Stimulated activated CD8-positive, alpha-beta memory T cell treated with anti-CD3 and anti-CD28 coated beads, Interleukin-2, amount 100 ng/mL, for 48 hours (primary cell): ENCODE measurements around the gene SP6.

Source experiments
- DNase-seq, 2 donors: peaks; one replicate each; pipeline ENCODE4 v3.0.0-alpha.2; 2020; ENCODE audit warnings: low read depth in 2 of 2

The SP6 gene

DNA sequence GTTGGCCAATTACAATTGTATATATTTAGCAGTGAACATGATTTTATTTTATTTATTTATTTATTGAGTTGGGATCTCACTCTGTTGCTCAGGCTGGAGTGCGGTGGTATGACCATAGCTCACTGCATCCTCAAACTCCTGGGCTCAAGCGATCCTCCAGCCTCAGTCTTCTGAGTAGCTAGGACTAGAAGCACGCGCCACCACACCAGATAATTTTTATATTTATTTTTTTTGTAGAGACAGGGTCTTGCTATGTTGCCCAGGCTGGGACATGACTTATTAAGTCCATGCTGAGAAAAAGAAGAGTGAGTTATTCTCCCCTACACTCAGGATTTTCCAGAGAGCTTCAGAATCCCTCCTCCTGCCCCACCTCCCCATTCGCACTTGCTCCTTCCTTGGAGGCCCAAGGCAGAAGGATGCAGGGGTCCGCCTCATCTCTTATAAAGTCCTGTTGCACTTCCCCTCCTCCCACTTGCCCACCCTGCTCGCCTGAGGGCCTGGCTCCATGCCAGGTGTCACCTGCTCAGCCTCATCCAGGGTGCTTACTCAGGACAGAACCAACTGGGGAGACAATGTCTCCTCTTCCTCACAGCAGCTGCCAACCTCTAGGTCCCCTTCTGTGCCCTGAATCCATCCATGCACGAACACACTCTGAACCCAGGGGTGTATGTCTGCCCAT lies 29.0 kb upstream of the SP6 start:
- DNase-seq, result no peak

- DNase-seq, result no peak
These were observed 28.1 kb upstream of the SP6 start for GRCh38 chr17:47879028-47879585.

- DNase-seq, result no peak
These were observed 27.5 kb upstream of the SP6 start for GRCh38 chr17:47878203-47879027.

- DNase-seq, result no peak
These were observed 26.5 kb upstream of the SP6 start for GRCh38 chr17:47877368-47878034.

DNA sequence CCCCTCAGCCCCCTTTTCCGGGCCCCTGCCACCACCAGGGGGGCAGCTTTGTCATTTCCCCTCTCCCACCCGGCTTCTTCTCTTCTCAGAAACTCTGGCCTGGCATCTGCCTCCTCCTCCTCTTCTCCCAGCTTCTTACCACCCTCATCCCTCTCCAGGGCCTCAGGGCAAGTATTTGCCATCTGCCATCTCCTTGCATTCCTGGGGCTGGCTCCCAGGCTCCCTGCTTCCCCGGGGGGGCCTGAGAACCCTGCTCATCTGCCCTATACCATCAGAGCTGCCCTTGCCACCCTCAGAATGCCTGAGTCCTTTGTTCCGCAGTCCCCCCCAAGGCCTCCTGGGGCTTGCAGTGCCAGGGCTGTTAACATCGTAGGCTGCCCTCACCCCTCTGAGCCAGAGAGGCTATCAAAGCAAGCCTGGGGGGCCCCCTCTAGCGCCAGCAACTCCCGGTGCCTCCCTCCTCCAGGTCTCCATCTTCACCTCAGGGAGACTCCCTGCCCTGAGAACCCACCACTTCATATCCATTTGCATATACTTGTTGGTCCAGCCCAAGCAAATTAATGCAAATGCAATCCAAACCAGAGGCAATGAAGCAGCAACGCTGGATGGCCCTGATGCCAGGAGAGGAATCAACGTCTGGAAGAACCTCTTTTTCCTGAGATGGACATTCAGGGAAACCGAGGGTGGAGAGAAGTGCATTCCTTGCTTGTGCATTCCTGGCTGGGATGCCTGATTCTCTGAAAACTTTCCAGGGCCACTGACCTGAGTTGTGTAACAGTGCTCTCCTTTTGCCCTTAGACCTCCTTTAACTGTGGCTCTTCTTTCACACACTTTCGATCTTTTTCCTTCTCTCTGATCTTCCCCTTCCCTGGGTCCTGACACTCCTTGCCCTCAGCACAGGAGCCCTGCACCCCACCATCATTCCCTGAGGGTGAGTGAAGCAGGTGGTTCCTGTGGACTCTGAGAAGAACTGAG lies 24.3 kb upstream of the SP6 start:
- DNase-seq, result no peak

GRCh38 chr17:47873200-47874090 lies 22.5 kb upstream of the SP6 start:
- no peak for DNase-seq

DNA sequence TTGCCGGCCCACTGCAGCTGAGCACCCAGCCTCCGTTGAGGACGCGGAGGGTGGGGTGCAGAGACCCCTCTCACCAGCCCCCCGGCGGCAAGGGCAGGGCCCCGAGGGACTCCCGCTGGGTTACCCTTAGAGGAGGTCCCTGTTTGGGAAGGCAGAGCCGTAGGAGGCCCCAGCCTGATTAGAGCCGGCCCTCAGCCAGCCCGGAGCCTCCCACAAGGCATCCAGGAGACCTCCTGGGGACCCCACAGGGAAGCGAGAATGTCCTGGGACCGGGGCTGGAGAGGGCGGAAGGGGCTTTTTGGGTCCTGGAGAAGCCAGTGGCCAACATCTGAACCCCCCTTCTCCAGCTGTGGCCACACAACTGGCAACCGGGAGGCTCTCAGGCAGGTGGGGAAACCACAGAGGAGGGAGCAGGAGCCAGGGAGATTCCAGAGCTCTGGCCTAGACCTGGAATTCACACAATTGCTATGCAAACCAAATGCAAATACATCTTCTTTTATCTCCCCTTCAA lies 21.7 kb upstream of the SP6 start:
- no peak for DNase-seq

DNA sequence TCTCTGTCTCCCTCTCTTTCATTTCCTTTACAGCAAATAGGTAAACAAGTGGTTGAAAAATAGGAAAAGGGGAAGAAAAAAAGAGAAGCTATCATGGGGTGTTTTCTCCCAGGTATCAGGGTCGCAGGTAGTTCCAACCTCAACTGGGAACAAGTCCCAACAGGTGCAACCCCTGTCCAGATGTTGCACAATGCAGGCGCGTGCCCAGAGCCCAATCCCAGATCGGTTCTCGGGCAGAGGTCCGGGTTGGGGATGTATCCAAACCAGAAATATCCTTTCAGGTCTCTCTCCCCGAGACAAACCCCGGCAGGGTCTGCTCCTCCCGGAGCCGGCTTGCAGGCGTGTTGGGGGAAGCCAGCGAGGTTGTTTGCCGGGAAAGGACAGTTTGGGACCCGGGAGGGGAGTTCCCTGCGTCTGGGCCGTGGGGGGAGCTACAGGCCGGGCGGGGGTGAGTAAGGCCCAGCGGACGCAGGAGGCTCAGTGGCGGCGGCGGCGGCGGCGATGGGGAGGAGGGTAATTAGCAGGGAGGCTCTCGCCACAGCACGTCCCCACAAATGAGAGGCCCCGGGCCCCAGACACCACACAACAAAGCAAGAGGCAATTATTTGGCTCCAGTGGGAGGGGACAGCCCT lies 21.2 kb upstream of the SP6 start:
- no peak for DNase-seq

- no peak for DNase-seq
These were observed 20.1 kb upstream of the SP6 start for GRCh38 chr17:47871048-47871447.

- DNase-seq, result no peak
These were observed 19.1 kb upstream of the SP6 start for GRCh38 chr17:47870056-47870455.

- DNase-seq, result no peak
These were observed 18.2 kb upstream of the SP6 start for GRCh38 chr17:47869114-47869513.

DNA sequence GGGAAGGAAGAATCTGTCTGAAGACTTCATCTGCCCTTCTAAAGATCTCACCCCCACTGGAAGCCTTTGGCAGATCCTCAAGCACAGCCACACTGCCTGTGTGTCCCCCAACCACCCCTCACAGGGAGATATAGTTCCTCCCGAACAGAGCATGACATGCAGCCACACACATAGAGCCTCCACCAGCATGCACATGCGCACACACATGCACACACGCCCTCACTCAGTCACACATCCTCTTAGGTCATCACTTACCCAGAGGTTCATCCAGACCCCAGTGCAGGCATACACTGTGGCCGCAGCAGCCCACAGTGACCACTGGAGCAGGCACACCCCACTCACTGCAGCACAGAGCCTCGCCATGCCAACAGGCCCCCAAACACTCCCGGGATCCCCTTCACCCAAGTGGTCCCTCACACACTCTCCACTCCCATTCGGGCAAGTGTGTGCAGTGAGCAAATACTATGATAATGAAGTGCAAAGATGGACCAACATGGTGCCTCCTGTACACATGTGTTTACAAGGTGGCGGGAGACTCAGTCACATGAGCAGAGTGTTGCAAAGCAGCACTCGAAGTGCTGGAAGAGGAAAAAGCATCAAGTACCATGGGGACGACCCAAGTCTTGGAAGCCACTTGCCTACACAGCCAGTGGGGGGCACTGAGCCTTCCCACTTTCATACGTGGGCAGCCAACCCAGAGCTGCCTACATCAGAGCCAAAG lies 17.0 kb upstream of the SP6 start:
- no peak for DNase-seq

DNA sequence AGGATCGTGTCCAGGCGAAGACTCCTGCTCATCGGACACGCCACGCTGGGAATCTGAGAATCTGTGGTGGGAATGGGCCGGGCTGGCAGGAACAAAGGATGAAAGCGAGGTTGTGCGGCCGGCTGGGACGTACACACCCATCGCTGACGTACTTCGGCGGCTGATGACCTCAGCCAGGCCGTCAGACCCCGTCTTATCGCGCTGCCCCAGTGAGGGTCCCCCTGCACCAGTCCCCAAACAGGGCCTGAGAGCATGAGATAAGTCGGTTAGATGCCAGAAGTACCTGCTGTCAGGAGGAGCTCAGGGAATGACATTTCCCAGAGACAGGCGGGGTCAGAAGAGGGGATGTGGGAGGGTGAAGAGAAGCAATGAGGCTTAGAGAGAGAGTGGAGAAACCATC lies 16.0 kb upstream of the SP6 start:
- no peak for DNase-seq

DNA sequence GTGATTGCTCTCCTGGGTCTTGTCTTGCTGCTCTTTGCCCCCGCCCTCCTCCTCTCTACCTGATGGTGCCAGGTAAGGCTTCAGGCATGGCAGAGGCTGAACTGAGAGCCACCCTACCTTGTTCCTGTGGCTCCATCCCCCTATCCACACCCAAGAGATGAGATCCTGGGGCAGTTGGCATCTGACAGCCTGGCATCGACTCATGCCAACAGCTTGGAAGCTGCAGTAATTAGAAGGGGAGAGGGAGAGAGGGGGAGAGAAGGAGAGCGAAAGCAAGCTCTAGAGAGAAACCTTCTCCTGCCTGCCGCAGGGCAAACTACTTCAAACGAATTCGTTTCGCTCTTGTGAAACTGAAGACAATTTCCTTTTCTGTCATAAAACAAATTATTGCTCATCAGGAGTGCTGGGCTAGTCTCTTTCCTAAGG lies 13.8 kb upstream of the SP6 start:
- DNase-seq, result no peak

DNA sequence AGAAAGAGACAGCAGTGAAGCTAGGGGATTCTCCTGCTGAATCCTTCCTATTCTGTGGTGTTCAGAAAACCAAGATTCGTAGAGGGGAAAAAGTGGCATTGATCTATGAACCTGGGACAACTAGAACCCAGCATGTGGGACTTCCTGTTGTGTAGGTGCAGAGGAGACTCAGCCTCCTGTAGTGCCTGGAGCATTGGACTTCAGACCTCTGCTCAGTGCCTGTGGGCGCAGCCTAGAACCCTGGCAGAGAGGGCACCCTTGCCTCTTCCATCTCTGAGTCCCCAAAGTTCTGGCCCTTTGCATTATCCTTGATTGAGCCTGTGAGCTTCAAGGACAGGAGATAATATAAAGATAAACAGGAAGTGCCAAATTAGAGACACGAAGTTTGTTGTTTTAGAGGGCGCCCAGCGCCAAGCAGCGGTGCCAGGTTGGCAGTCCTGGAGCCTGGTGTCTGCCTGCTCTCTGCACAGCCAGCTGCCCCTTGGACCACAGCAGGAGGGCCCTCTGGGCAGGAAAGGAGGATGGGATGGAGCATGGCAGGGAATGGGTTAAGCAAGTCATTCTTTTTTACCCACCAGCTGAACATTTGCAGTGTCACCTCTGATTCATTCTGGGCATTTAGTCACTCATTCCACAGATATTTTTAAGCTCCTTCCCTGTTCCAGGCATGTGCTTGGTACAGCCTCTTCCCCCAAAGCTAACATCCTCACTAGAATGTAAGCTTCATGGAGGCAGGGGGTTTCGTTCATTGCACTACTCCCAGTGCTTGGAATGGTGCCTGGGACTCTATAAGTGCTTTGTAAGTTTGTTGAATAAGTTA lies 11.9 kb upstream of the SP6 start:
- DNase-seq, result no peak

DNA sequence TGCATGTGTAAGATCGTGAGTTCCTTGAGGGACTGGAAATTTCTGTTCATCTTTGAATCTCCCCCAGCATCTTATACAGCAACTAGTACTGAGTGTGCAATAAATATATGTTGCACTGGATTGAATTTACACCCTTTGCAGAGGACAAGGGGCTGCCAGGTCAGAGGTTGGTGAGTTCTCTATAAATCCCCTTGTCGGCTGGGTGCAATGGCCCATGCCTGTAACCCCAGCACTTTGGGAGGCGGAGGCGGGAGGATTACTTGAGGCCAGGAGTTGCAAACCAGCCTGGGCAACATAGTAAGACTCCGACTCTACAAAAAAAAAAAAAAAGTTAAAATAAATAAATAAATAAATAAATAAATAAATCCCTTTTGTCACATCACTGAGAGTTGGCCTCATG lies 9.4 kb upstream of the SP6 start:
- DNase-seq, result no peak

- DNase-seq, result no peak
These were observed 6.8 kb upstream of the SP6 start for GRCh38 chr17:47857551-47858455.
